ENCODE measurements around the gene SRSF2.
"Not testable (repeated sequence)": the region's sequence is repeated elsewhere in the genome, so short reads cannot be mapped to it uniquely, and the experiment has no call there.

SRSF2 gene

GRCh38 chr17:76726231-76726775 is 10.8 kb downstream of the SRSF2 start, which contains the start of gene JMJD6:
Gene JMJD6, minus strand, starts transcription at chr17:76726606. Its CDS starts 131 bp downstream, at chr17:76726475.
- Histone ChIP-seq H3K27me3 (ENCODE audit: insufficient read depth, low read length) (no peaks in the 10 kb centered on the region), H3K9ac (ENCODE audit: low read depth, low read length) (peak within 1 kb of the TSS; percentile 96), H3K9me3 (ENCODE audit: insufficient read depth, low read depth, low read length) (no peaks in the 10 kb centered on the region), H3K4me3 (ENCODE audit: low read length) (peak within 1 kb of the TSS; percentile 92), H3K4me1 (ENCODE audit: insufficient read depth, low read length) (peaks cover 11% of the 10 kb centered on the region), H3K27ac (ENCODE audit: low read depth, low read length) (peak within 1 kb of the TSS; percentile 94), H3K36me3 (ENCODE audit: insufficient read depth, low read length) (peaks cover 37% of the 10 kb centered on the region)
- WGBS = under 1% methylated on average over 60 of the region's 60 CpGs

GRCh38 chr17:76725580-76726230 is 11.4 kb downstream of the SRSF2 start:
- no peaks in the 10 kb centered on the region for H3K27me3 ChIP-seq (ENCODE audit: insufficient read depth, low read length)
- H3K4me1 ChIP-seq (ENCODE audit: insufficient read depth, low read length) = peaks cover 11% of the 10 kb centered on the region
- peaks cover 40% of the 10 kb centered on the region for H3K36me3 ChIP-seq (ENCODE audit: insufficient read depth, low read length)
- H3K4me3 ChIP-seq (ENCODE audit: low read length) = peak overlapping the region; percentile 92
- 16% methylated on average over 38 of the region's 38 CpGs for WGBS
- peak overlapping the region; percentile 73 for H3K9ac ChIP-seq (ENCODE audit: low read depth, low read length)
- peak overlapping the region; percentile 94 for H3K27ac ChIP-seq (ENCODE audit: low read depth, low read length)
- no peaks in the 10 kb centered on the region for H3K9me3 ChIP-seq (ENCODE audit: insufficient read depth, low read depth, low read length)

- Histone ChIP-seq H3K27ac (ENCODE audit: low read depth, low read length) (no peak overlapping the region), H3K9ac (ENCODE audit: low read depth, low read length) (no peak overlapping the region), H3K36me3 (ENCODE audit: insufficient read depth, low read length) (peaks cover 54% of the 10 kb centered on the region), H3K4me1 (ENCODE audit: insufficient read depth, low read length) (peaks cover 11% of the 10 kb centered on the region), H3K27me3 (ENCODE audit: insufficient read depth, low read length) (no peaks in the 10 kb centered on the region), H3K9me3 (ENCODE audit: insufficient read depth, low read depth, low read length) (no peaks in the 10 kb centered on the region), H3K4me3 (ENCODE audit: low read length) (no peak overlapping the region)
- WGBS = 95% methylated on average over 9 of the region's 9 CpGs
These were observed 13.3 kb downstream of the SRSF2 start for GRCh38 chr17:76723812-76724211.

GRCh38 chr17:76722977-76723376 is 14.2 kb downstream of the SRSF2 start:
- H3K9ac ChIP-seq (ENCODE audit: low read depth, low read length); H3K27ac ChIP-seq (ENCODE audit: low read depth, low read length); H3K4me3 ChIP-seq (ENCODE audit: low read length); H3K9me3 ChIP-seq (ENCODE audit: insufficient read depth, low read depth, low read length); H3K27me3 ChIP-seq (ENCODE audit: insufficient read depth, low read length): not testable (repeated sequence)
- 95% methylated on average over 8 of the region's 8 CpGs for WGBS
- Histone ChIP-seq H3K36me3 (ENCODE audit: insufficient read depth, low read length) (peaks cover 63% of the 10 kb centered on the region), H3K4me1 (ENCODE audit: insufficient read depth, low read length) (peaks cover 11% of the 10 kb centered on the region)

- Histone ChIP-seq H3K4me1 (ENCODE audit: insufficient read depth, low read length) (peaks cover 4% of the 10 kb centered on the region; the same call in 1 of the 2 replicates), H3K27me3 (ENCODE audit: insufficient read depth, low read length) (no peaks in the 10 kb centered on the region), H3K9ac (ENCODE audit: low read depth, low read length) (no peak overlapping the region), H3K9me3 (ENCODE audit: insufficient read depth, low read depth, low read length) (no peaks in the 10 kb centered on the region), H3K27ac (ENCODE audit: low read depth, low read length) (no peak overlapping the region), H3K36me3 (ENCODE audit: insufficient read depth, low read length) (peaks cover 67% of the 10 kb centered on the region), H3K4me3 (ENCODE audit: low read length) (no peak overlapping the region)
- WGBS = 96% methylated on average over 8 of the region's 8 CpGs
These were observed 14.9 kb downstream of the SRSF2 start for GRCh38 chr17:76722279-76722678.

GRCh38 chr17:76721463-76721862 is 15.7 kb downstream of the SRSF2 start:
- 94% methylated on average over 10 of the region's 10 CpGs for WGBS
- Histone ChIP-seq H3K9me3 (ENCODE audit: insufficient read depth, low read depth, low read length) (no peaks in the 10 kb centered on the region), H3K27ac (ENCODE audit: low read depth, low read length) (no peak overlapping the region), H3K9ac (ENCODE audit: low read depth, low read length) (no peak overlapping the region), H3K4me3 (ENCODE audit: low read length) (no peak overlapping the region), H3K36me3 (ENCODE audit: insufficient read depth, low read length) (peaks cover 75% of the 10 kb centered on the region), H3K27me3 (ENCODE audit: insufficient read depth, low read length) (no peaks in the 10 kb centered on the region), H3K4me1 (ENCODE audit: insufficient read depth, low read length) (peaks cover 4% of the 10 kb centered on the region; the same call in 1 of the 2 replicates)

GRCh38 chr17:76720941-76721340 is 16.2 kb downstream of the SRSF2 start:
- Histone ChIP-seq H3K4me3 (ENCODE audit: low read length) (no peak overlapping the region), H3K36me3 (ENCODE audit: insufficient read depth, low read length) (peaks cover 80% of the 10 kb centered on the region), H3K27me3 (ENCODE audit: insufficient read depth, low read length) (no peaks in the 10 kb centered on the region), H3K9me3 (ENCODE audit: insufficient read depth, low read depth, low read length) (no peaks in the 10 kb centered on the region), H3K9ac (ENCODE audit: low read depth, low read length) (no peak overlapping the region), H3K27ac (ENCODE audit: low read depth, low read length) (no peak overlapping the region), H3K4me1 (ENCODE audit: insufficient read depth, low read length) (peaks cover 4% of the 10 kb centered on the region; the same call in 1 of the 2 replicates)
- 95% methylated on average over 9 of the region's 9 CpGs for WGBS

GRCh38 chr17:76720211-76720610 is 16.9 kb downstream of the SRSF2 start:
- no peaks in the 10 kb centered on the region for H3K27me3 ChIP-seq (ENCODE audit: insufficient read depth, low read length)
- H3K36me3 ChIP-seq (ENCODE audit: insufficient read depth, low read length) = peaks cover 84% of the 10 kb centered on the region
- no peak overlapping the region for H3K27ac ChIP-seq (ENCODE audit: low read depth, low read length)
- H3K4me1 ChIP-seq (ENCODE audit: insufficient read depth, low read length) = no peaks in the 10 kb centered on the region
- no peak overlapping the region for H3K4me3 ChIP-seq (ENCODE audit: low read length)
- WGBS = 92% methylated on average over 9 of the region's 9 CpGs
- H3K9ac ChIP-seq (ENCODE audit: low read depth, low read length) = no peak overlapping the region
- no peaks in the 10 kb centered on the region for H3K9me3 ChIP-seq (ENCODE audit: insufficient read depth, low read depth, low read length)

- Histone ChIP-seq H3K4me3 (ENCODE audit: low read length) (no peak overlapping the region), H3K36me3 (ENCODE audit: insufficient read depth, low read length) (peaks cover 78% of the 10 kb centered on the region), H3K9me3 (ENCODE audit: insufficient read depth, low read depth, low read length) (no peaks in the 10 kb centered on the region), H3K9ac (ENCODE audit: low read depth, low read length) (no peak overlapping the region), H3K27ac (ENCODE audit: low read depth, low read length) (no peak overlapping the region), H3K4me1 (ENCODE audit: insufficient read depth, low read length) (no peaks in the 10 kb centered on the region), H3K27me3 (ENCODE audit: insufficient read depth, low read length) (no peaks in the 10 kb centered on the region)
- 96% methylated on average over 16 of the region's 16 CpGs for WGBS
These were observed 18.6 kb downstream of the SRSF2 start for GRCh38 chr17:76718516-76718915.

- Histone ChIP-seq H3K36me3 (ENCODE audit: insufficient read depth, low read length) (peaks cover 66% of the 10 kb centered on the region), H3K9me3 (ENCODE audit: insufficient read depth, low read depth, low read length) (no peaks in the 10 kb centered on the region), H3K9ac (ENCODE audit: low read depth, low read length) (no peak overlapping the region), H3K27ac (ENCODE audit: low read depth, low read length) (no peak overlapping the region), H3K4me1 (ENCODE audit: insufficient read depth, low read length) (no peaks in the 10 kb centered on the region), H3K27me3 (ENCODE audit: insufficient read depth, low read length) (no peaks in the 10 kb centered on the region; the same call in 1 of the 2 replicates), H3K4me3 (ENCODE audit: low read length) (no peak overlapping the region)
- 88% methylated on average over 5 of the region's 6 CpGs for WGBS
These were observed 20.3 kb downstream of the SRSF2 start for GRCh38 chr17:76716839-76717215.

- no peak overlapping the region for H3K4me3 ChIP-seq (ENCODE audit: low read length)
- H3K27ac ChIP-seq (ENCODE audit: low read depth, low read length) = no peak overlapping the region
- H3K27me3 ChIP-seq (ENCODE audit: insufficient read depth, low read length) = no peaks in the 10 kb centered on the region; the same call in 1 of the 2 replicates
- H3K4me1 ChIP-seq (ENCODE audit: insufficient read depth, low read length) = peaks cover 4% of the 10 kb centered on the region; the same call in 1 of the 2 replicates
- H3K36me3 ChIP-seq (ENCODE audit: insufficient read depth, low read length) = peaks cover 61% of the 10 kb centered on the region
- H3K9me3 ChIP-seq (ENCODE audit: insufficient read depth, low read depth, low read length) = no peaks in the 10 kb centered on the region
- H3K9ac ChIP-seq (ENCODE audit: low read depth, low read length) = no peak overlapping the region
- WGBS = 94% methylated on average over 13 of the region's 13 CpGs
These were observed 20.8 kb downstream of the SRSF2 start for GRCh38 chr17:76716146-76716838.
